NCI-H748 treated with DMSO at 0.1 percent for 48 hours (cell line): Measurements from ENCODE around the gene UBAP1L.
"Not testable (repeated sequence)": the region's sequence is repeated elsewhere in the genome, so short reads cannot be mapped to it uniquely, and the experiment has no call there.

ENCODE experiments used
- DNase-seq: peaks from one replicate; lab custom pipeline; 2025; lab: John Stamatoyannopoulos, UW

The UBAP1L gene

DNA sequence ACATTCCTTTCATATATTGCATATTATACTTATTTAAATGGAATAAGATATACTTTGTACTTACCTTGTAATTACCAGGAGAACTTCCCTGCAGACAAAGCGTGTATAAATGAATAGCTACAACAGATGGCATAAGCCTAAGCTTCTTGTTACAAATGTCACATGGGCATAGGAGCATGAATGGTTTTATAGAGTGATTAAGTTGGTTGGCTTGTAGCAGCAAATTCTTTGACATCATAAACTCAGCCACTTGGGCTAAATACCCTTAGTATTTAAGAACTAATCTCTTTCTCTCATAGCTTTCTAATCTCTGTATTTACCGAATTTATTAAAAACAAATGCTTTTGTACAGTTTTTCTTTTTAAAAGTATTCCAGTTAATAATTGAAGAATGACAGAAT is at the start of gene UBAP1L:
TSS of gene UBAP1L (minus strand) at position 115 of the 400 bp plus-strand sequence. CDS start 8,985 bp downstream, outside the sequence.
- DNase-seq: no peak

DNA sequence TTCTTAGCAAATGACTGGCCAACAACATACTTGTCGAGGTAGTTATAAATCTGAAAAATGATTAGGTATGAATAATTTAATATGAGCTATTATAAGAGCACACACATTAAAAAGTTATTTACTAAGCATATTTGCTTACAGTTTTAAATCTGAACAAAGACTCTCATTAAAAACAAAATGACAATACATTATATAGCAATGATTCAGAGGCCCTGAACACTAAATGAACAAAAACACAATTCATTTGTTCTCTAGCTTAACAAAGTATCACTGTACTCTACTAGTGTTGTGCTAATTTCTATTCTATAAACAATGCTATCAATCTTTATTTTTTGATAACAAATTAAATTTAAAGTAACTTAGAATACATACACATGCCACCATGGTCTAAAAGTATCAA is 49.1 kb upstream of the UBAP1L start:
- no peak for DNase-seq

DNA sequence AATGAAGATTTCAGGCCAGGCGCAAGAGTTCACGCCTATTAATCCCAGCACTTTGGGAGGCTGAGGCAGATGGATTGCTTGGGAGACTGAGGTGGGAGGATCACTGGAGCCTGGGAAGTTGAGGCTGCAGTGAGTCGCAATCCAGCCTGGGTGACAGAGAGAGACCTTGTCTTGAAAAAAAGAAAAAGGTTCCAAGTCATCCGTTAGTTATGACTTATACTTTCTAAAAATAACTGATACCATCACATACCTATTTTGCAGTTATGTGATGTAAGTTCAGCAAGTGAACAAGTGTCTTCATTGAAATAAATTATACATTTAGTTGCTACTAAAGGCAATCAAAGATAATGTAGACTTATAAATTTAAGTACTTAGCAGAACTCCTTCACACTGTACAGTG is 48.0 kb upstream of the UBAP1L start:
- no peak for DNase-seq

DNA sequence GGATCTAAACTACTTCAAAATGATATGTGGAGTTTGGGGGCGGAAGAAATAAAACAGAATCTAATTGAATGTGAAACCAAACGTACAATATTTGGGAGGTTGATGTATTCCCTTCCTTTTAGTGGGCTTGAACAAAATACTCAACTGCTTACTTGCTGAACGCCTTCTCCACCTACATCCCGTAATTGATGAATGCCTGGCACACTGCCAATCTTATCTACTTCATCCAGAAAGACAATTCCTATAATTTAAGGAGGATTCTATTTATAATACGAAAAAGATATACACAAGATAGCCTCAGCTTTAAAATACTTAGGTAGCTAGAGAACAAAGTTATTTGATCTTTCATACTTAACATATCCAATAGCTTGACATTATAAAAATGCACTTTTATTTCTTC is 41.7 kb upstream of the UBAP1L start:
- no peak for DNase-seq

DNA sequence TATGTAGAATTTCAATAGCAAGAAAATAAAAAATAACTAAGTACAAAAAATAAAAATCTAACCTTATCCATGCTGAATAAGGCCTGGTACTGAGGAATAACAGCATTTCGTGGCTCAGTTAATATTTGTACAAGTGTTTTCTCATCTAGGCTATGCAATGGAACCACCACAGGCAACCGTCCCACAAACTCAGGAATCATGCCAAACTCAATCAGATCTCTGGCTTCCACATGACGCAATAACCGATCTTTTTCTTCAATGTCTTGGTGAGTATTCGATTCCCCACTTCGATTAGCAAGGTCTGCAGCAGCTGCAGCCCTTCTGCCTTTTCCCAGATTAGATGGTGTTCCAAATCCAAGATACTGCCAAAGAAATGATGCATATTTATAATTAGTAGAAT is 39.7 kb upstream of the UBAP1L start:
- DNase-seq: no peak

DNA sequence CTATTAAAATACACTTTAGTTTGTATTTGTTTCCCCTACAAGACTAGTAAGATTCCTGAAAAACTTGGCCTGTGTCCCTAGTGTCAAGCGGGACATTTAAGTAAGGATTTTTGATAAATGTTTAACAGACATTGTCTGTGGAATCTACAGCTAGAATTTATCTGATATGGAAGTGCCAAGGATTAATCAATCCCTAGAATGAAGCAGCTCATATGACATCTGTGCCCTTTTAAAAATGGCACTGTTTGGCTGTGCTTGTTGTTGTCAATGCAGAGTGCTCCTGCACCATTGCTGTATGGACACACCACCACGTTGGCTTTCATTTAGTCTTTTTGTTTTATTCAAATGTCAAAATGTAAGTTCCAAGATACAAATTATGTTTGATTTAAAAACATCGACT is 32.9 kb upstream of the UBAP1L start:
- no peak for DNase-seq

DNA sequence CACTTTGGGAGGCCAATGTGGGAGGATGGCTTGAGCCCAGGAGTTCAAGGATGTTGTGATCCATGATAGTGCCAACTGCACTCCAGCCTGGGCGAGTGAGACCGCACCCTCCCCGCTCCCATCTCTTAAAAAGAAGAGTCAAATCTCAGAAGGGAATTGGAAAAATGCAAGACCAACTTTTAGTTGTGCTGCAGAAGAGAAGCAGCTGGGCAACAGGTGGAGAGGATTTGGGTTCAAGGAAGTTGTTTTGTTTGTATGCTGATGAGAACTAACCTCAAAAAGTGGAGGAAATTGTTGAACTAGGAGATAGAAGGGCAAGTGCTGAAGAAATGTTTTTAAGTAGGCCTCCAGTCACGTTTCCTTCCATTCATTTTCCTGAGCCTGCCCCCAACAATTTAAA is 31.4 kb upstream of the UBAP1L start:
- DNase-seq: no peak

DNA sequence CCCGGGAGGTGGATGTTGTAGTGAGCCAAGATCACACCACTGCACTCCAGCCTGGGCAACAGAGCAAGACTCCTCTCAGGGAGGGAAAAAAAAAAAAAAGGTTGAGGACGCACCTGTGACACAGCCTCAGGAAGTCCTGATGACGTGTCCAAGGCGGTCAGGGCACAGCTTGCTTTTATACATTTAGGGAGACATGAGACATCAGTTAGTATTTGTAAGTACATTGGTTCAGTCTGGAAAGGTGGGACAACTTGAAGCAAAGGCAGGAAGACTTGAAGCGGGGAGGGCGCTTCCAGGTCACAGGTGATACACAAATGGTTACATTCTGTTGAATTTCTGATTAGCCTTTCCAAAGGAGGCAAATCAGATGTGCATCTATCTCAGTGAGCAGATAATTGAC is 23.6 kb upstream of the UBAP1L start:
- not testable (repeated sequence) for DNase-seq

DNA sequence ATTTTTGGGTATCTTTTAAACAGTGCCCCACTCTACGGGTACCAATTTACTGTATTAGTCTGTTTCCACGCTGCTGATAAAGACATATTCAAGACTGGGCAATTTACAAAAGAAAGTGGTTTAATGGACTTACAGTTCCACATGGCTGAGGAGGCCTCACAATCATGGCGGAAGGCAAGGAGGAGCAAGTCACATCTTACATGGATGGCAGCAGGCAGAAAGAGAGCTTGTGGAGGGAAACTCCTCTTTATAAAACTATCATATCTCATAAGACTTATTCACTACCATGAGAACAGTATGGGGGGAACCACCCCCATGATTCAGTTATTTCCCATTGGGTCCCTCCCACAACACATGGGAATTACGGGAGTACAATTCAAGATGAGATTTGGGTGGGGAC is 22.9 kb upstream of the UBAP1L start:
- DNase-seq: not testable (repeated sequence)

DNA sequence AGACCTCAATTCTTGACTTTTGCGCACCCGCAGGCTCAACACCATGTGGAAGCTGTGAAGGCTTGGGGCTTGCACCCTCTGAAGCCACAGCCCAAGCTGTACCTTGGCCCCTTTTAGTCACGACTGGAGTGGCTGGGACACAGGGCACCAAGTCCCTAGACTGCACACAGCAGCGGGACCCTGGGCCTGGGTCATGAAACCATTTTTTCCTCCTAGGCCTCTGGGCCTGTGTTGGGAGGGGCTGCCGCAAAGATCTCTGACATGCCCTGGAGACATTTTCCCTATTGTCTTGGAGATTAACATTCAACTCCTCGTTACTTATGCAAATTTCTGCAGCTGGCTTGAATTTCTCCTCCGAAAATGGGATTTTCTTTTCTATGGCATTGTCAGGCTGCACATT is 22.1 kb upstream of the UBAP1L start:
- DNase-seq: not testable (repeated sequence)

DNA sequence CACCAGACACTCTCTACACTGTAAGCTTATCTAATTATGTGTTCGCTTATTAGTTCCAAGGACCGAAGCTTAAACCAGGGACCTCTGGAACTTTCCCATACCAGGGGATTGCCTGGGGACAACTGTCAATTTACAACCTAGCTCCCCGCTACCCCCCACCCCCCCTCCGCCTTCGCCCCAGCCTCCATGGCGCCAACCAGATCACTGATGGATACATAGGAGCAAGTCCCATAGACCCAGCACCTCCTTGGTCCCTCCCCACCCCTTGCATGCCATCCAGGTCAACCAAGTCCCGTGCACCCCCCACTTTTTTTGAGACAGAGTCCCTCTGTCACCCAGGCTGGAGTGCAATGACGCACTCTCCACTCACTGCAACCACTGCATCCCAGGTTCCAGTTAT is 19.5 kb upstream of the UBAP1L start:
- no peak for DNase-seq

DNA sequence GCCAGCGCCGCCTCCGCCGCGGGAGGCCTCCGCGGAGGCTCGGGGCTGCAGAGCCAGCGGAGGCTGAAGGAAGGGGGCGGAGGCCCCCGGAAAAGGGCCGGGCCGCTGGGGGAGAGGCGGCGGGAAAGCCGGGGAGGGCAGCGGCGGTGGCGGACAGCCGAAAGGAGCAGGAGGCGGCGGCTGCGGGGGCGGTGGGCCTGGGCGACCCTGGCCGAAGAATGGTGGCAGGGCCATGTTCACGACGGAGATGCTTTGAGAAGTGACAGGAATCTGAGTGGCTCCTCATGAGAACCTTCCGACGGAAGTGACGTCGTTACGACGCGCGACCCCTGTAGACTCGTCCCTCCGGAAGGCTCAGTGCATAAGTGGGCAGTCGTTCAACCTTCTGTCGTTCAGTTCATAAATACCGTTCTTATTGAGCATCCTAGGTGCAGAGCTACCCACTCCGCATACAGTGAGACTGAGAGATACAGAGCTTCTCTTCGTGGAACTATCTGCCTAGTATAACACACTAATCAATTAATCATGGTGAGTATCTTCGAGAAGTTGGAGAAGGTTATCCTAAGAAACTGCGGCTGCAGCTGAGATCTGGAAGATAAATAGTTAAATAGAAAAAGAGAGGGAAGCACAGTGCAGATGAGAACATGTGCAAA is 18.7 kb upstream of the UBAP1L start, which contains the start of gene PDCD7:
TSS of gene PDCD7 (minus strand) at position 261 of the 653 bp plus-strand sequence. CDS start at position 234, 27 bp downstream.
- peak; percentile 76 for DNase-seq

DNA sequence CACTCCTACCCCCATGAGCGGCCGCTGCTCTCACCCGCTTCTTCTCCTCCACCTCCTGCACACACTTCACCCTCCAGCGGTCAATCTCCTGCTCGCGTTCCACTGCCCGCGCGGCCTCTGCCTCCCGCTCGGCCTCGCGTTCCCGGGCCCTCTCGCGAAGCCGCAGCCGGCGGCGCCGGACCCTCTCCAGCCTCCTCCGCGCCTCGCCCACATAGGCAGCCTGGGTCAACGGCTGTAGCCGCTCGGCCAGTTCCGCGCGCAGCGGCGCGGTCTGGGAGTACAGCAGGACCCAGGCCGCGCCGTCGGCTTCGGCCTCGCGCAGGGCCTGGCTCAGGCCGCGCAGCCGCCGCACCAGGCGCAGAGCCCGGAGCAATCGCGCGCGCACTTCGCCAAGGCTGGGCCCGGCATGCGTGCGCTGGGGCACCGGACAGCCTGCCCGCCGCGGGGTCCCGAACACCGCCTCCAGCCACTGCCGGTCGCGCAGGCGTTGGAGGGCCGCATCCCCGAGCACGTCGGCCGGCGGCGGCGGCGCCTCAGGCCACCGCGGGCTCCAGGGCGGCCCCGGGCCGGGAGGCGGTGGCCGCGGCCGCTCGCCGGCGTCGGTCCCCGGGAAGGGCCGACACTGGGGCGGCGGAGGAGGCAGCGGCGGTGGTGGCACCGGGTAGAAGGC is 18.0 kb upstream of the UBAP1L start:
- DNase-seq: no peak

DNA sequence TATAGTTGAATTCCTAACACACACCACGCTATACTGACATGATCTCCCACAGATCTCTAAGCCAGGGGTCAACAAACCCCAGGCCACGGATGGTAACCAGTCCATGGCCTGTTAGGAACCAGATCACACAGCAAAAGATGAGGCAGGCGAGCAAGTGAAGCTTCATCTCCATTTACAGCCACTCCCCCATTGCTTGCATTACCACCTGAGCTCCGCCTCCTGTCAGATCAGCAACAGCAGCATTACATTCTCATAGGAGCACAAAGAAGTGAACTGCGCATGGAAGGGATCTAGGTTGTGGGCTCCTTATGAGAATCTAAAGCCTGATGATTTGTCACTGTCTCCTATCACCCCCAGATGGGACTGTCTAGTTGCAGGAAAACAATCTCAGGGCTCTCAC is 15.9 kb upstream of the UBAP1L start:
- DNase-seq: no peak

DNA sequence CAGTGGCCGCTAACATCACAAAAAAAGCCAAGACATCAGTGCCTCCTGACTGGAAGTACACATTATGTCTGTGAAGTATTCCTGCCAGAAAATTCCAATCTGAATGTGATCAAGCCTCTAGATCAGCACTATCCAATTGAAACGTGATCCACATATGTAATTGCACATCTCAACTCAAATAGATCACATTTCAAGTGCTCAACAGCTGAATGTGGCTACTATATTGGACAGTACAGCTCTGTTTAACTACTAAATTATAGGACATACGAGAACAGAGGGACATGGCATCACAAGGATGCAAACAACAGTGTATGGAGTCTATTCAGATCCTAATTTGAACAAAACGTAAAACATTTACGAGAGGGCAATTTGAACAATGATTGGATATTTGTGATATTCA is 542 bp upstream of the UBAP1L start:
- DNase-seq: peak; percentile 93

DNA sequence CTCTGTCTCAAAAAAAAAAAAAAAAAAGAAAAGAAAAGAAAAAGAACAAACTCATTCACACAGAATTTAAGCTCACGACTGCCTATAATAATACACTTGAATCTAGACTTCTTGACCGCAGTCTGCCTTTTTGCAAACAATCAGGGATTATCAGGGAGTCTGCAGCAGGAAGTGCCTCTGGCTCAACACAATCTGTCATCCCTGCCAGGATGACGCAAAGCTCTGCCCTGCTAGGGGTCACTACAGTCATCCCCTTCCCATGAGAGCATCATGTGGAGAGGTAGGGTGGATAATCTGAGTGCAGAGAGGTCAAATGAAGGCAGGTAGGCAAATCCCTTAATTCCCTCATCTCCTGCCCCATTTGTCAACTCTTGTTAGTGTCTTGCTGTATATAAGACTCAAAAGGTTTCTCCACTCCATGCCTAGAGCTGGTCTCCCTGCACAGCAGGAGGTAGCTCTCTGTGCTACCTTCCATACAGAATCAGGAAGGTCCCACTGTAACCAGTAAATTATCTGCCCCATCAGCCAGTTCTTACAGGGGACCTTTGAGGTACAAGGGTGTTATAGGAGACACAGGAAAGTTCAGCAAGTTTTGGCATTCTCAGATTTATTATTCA is 4.2 kb downstream of the UBAP1L start:
- no peak for DNase-seq

DNA sequence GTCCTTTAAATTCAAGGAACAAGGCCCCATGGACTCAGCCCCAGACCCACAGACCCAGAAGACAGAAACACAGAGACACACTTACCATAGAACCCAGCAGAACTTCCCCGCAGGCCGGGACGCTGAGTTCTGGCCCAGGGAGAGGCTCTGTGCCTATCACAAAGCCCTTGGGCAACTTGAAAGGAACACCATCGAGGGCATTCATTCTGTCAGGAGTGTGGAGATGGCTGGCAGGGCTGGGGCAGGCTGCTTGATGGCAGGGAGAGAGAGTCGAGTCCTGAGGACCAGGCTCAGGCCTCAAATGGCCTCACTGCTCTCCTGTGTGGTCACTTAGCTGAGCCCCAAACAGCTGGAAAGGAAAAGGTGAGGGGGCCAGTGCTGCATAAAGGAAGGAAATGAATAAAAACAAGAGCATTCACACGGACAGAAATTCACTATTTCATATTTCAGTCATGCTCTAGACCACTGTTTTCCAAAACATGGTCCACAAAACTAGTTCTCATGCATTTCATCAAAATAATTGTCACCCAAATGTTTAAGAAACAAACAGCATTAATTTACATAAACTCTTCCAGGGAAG is 8.9 kb downstream of the UBAP1L start:
- DNase-seq: no peak

DNA sequence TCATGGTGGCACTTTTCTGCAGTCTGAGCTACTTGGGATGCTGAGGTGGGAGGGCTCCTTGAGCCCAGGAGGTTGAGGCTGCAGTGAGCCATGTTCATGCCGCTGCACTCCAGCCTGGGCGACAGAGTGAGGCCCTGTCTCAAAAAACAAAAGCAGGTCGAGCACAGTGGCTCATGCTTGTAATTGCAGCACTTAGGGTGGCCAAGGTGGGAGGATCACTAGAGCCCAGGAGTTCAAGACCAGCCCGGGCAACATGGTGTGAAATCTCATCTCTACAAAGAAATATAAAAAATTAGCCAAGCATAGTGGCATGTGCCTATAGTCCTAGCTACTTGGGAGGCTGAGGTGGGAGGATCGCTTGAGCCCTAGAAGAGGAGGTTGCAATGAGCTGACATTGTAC is 10.0 kb downstream of the UBAP1L start:
- DNase-seq: no peak

DNA sequence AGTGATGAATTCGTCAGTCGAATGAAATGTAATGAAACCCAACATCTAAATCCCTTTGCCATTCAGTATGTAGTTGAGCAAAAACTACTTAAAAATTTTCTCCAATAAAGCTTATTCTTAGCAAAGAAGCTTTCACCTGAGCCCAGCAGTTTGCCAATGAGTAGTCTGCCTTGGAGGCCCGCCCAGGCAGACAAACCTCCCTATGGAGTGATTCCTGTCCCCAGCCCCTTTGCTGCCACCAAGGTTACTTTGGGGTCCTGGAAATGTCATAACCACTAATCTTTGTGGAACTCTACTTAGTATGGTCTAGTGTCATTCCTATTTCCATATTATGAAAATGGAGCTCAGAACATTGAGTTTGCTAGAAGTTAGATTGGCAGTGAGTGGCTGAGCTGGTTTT is 12.1 kb downstream of the UBAP1L start:
- no peak for DNase-seq

DNA sequence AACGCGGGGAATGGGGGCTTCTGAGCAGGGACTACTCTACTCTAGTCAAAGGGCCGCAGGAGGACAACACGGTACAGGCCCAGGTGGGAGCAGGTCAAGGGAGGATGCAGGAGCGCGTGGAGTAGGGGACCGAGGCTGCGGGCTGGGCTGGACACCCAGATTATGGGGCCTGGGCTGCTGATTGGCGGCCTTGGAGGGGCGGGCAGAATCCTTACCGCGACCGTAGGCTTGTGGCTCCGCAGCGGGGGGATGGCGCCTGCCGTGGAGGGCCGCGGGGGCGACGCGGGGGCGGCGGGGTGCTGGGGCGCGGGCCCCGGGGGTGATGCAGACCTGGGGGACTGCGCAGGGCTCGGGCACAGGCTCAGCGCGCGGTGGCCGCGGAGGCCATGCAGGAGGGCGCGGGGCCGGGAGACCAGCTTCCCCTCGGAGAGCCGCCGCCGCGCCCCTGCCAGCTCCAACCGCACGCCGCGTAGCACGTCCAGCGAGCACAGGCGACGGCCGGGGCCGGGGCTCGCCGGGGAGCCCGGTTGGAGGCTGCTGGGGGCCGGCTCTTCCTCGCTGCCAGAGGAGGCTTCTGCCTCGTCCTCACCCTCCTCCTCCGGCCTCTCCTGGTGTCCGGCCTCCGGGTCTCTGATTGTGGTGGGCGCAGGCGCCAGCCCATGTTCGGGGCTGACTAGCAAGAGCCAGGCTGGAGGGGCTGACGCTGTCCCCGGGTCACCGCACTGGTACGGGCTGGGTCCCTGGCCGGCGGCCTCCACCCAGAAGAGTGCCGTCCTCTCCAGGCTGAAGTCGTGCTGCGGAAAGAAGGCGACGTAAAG is 12.9 kb downstream of the UBAP1L start:
- no peak for DNase-seq

DNA sequence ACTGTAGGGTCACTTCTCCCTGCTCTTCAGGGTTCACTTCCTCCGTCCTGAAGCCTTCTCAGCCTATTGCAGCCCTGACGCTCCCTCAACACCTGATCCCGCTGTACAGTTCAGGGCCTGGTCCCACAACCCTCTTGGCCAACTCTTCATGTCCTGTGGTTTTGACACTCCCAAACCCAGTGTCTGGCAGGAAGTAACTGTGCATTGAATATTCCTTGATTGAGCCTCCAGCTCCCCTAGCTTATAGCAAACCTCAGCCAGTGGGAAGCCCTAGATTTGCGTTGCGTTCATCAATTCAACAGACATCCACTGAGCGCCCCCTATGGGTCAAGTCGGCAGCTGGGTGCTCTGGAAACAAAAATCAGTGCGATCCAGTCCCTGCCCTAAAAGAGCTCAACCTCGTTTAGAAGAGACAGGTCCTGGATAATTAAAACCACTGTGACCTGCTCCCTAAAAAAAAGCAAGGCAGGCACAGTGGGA is 13.5 kb downstream of the UBAP1L start:
- no peak for DNase-seq

DNA sequence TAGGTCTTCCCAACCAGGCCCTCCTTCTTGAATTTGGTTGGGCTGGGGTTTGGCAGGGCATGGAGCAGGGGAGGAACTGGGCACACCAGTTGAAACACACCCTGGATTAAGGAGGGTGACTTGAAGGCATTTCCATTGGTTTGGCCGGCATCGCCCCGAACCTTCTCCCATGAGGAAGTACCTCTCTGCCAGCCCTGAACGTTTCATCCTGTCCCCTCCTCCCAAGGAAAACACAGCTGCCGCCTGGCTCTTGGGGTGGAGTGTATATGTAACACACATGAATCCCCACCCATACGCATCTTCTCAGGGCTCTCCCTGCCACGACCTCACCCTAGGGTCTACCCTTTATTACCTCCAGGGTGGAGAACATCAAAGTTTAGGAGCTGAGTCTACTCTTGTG is 14.6 kb downstream of the UBAP1L start:
- no peak for DNase-seq
